H1 (cell line): ENCODE results near the gene ZNF385B. TPM values are rescaled to one million over a fixed set of nuclear protein-coding genes. Genes with fewer than 3 reads are reported as not detected.

ENCODE experiments used
- CTCF ChIA-PET: fragments of 300-600 bp; sonication (Branson Sonifier 250); formaldehyde crosslinking; loops from one replicate; lab custom pipeline; 2021; ENCODE audit not compliant: partially characterized antibody; lab: Charles Lee
- POLR2A ChIA-PET: fragments of 300-600 bp; sonication (Branson Sonifier 250); formaldehyde crosslinking; loops from one replicate; lab custom pipeline; 2021; ENCODE audit warnings: inconsistent platforms; ENCODE audit not compliant: partially characterized antibody; lab: Charles Lee
- DNase-seq, 2 experiments: peaks; one replicate each; pipeline versions ENCODE4 v3.0.0 to v3.0.0-alpha.2; 2010 to 2022; ENCODE audit warnings: low spot score in 2 of 2, low read depth in 1 of 2, mixed read lengths in 1 of 2
- FAIRE-seq: peaks from 2 replicates; lab custom pipeline; 2011; peaks lifted over from hg19 to GRCh38; lab: Jason Lieb, UNC
- H2AFZ ChIP-seq: 2 replicates; pipeline ENCODE4 v1.8.1; 2012; ENCODE audit warnings: low read length, inconsistent platforms
- H2AK5ac ChIP-seq: 2 replicates; pipeline ENCODE4 v1.6.1; 2013; ENCODE audit warnings: low read depth, low read length
- H2BK120ac ChIP-seq: replicated peaks from 2 replicates; pipeline ENCODE3; 2013; ENCODE audit warnings: low read depth, low read length, inconsistent platforms
- H2BK12ac ChIP-seq: 2 replicates; pipeline ENCODE4 v1.6.1; 2013; ENCODE audit warnings: low read depth, low read length
- H2BK15ac ChIP-seq: 2 replicates; pipeline ENCODE4 v1.6.1; 2013; ENCODE audit warnings: low read length
- H2BK20ac ChIP-seq: 2 replicates; pipeline ENCODE4 v1.6.1; 2013; ENCODE audit warnings: low read length
- H2BK5ac ChIP-seq: 2 replicates; pipeline ENCODE4 v1.6.1; 2013; ENCODE audit warnings: low read depth, low read length
- H3K14ac ChIP-seq: 2 replicates; pipeline ENCODE4 v1.6.1; 2013; ENCODE audit warnings: inconsistent platforms; ENCODE audit not compliant: insufficient read length
- H3K18ac ChIP-seq: 2 replicates; pipeline ENCODE4 v1.6.1; 2013; ENCODE audit warnings: low read length; ENCODE audit errors: extremely low read depth
- H3K23ac ChIP-seq: 2 replicates; pipeline ENCODE4 v1.6.1; 2013; ENCODE audit warnings: inconsistent platforms; ENCODE audit not compliant: insufficient read length
- H3K23me2 ChIP-seq: 2 replicates; pipeline ENCODE4 v1.6.1; 2013; ENCODE audit warnings: low read depth, low read length
- H3K27ac ChIP-seq: 2 replicates; pipeline ENCODE4 v1.6.1; 2011; ENCODE audit warnings: low read depth, low read length, inconsistent platforms
- H3K27me3 ChIP-seq, 4 experiments: replicated peaks in 1 of 4; 1 replicate in 1 of 4; 2 replicates in 3 of 4; pipeline versions ENCODE4 v1.6.1 to v1.8.1; 2011 to 2013; ENCODE audit warnings: low read length in 3 of 4, mild to moderate bottlenecking in 3 of 4, inconsistent platforms in 2 of 4, mixed read lengths in 2 of 4, moderate library complexity in 1 of 4; ENCODE audit not compliant: control insufficient read depth in 3 of 4, insufficient read depth in 3 of 4; ENCODE audit errors: extremely low read depth in 1 of 4
- H3K36me3 ChIP-seq, 4 experiments: 2 replicates each; pipeline versions ENCODE4 v1.6.1 to v1.8.1; 2011 to 2013; ENCODE audit warnings: mild to moderate bottlenecking in 4 of 4, low read length in 3 of 4, moderate library complexity in 2 of 4, control low read depth in 1 of 4, inconsistent platforms in 1 of 4; ENCODE audit not compliant: insufficient read depth in 4 of 4, control insufficient read depth in 2 of 4
- H3K4ac ChIP-seq: replicated peaks from 2 replicates; pipeline ENCODE3; 2013; ENCODE audit warnings: low read length, low read depth, mixed read lengths, inconsistent platforms; ENCODE audit not compliant: insufficient read length
- H3K4me1 ChIP-seq, 4 experiments: replicated peaks in 1 of 4; 1 replicate in 1 of 4; 2 replicates in 3 of 4; pipeline versions ENCODE4 v1.6.1 to v1.8.1; 2011 to 2013; ENCODE audit warnings: low read length in 3 of 4, inconsistent platforms in 2 of 4, mixed read lengths in 1 of 4; ENCODE audit not compliant: insufficient read depth in 4 of 4, control insufficient read depth in 3 of 4
- H3K4me2 ChIP-seq, 2 experiments: 2 replicates each; pipeline versions ENCODE4 v1.6.1 to v1.8.1; 2011 to 2013; ENCODE audit warnings: low read depth in 2 of 2, low read length in 2 of 2, control low read depth in 1 of 2, inconsistent platforms in 1 of 2, mild to moderate bottlenecking in 1 of 2; ENCODE audit not compliant: insufficient read depth in 1 of 2
- H3K4me3 ChIP-seq, 4 experiments: fragments of 200-600, 300-600 bp in 1 of 4; sonication (generic), shearing (Covaris generic), sonication (Bioruptor Twin) in 1 of 4; 2 replicates each; pipeline versions ENCODE4 v1.5.1 to v1.8.1; 2011 to 2016; ENCODE audit warnings: low read length in 4 of 4, low read depth in 3 of 4, control low read depth in 2 of 4, inconsistent platforms in 2 of 4, mild to moderate bottlenecking in 2 of 4, mixed read lengths in 1 of 4, moderate library complexity in 1 of 4; ENCODE audit not compliant: insufficient read depth in 2 of 4; ENCODE audit errors: extremely low read depth in 1 of 4
- H3K56ac ChIP-seq: replicated peaks from 2 replicates; pipeline ENCODE3; 2013; ENCODE audit warnings: low read depth, mild to moderate bottlenecking, mixed read lengths, low read length, inconsistent platforms; ENCODE audit not compliant: insufficient read length
- H3K79me1 ChIP-seq: 2 replicates; pipeline ENCODE4 v1.6.1; 2013; ENCODE audit warnings: low read depth, low read length, control low read depth
- H3K79me2 ChIP-seq, 2 experiments: 2 replicates each; pipeline versions ENCODE4 v1.6.1 to v1.8.1; 2012 to 2013; ENCODE audit warnings: low read length in 2 of 2, mild to moderate bottlenecking in 2 of 2, inconsistent platforms in 1 of 2; ENCODE audit not compliant: insufficient read depth in 2 of 2, control insufficient read depth in 1 of 2
- H3K9ac ChIP-seq, 4 experiments: replicated peaks in 1 of 4; 1 replicate in 1 of 4; 2 replicates in 3 of 4; pipeline versions ENCODE4 v1.6.1 to v1.8.1; 2011 to 2013; ENCODE audit warnings: low read depth in 3 of 4, low read length in 3 of 4, control low read depth in 2 of 4, mild to moderate bottlenecking in 2 of 4, moderate library complexity in 2 of 4, inconsistent platforms in 1 of 4; ENCODE audit errors: extremely low read depth in 1 of 4
- H3K9me3 ChIP-seq, 2 experiments: 2 replicates each; pipeline versions ENCODE4 v1.6.1 to v1.8.1; 2012 to 2013; ENCODE audit warnings: mild to moderate bottlenecking in 2 of 2, moderate library complexity in 2 of 2, control low read depth in 1 of 2, inconsistent platforms in 1 of 2, low read depth in 1 of 2, low read length in 1 of 2, mixed read lengths in 1 of 2; ENCODE audit not compliant: insufficient read depth in 2 of 2
- H4K20me1 ChIP-seq, 2 experiments: replicated peaks in 1 of 2; 2 replicates each; pipeline versions ENCODE3 to v1.8.1; 2011 to 2013; ENCODE audit warnings: inconsistent platforms in 2 of 2, low read length in 2 of 2, mild to moderate bottlenecking in 1 of 2; ENCODE audit not compliant: insufficient read depth in 2 of 2, control insufficient read depth in 1 of 2
- H4K5ac ChIP-seq: 2 replicates; pipeline ENCODE4 v1.6.1; 2013; ENCODE audit warnings: low read length, low read depth, mixed read lengths, inconsistent platforms; ENCODE audit not compliant: insufficient read length
- H4K8ac ChIP-seq: 2 replicates; pipeline ENCODE4 v1.8.0; 2013; ENCODE audit warnings: mild to moderate bottlenecking, moderate library complexity, low read length, inconsistent platforms; ENCODE audit not compliant: insufficient read depth; ENCODE audit errors: extremely low read depth
- H4K91ac ChIP-seq: replicated peaks from 2 replicates; pipeline ENCODE3; 2013; ENCODE audit warnings: low read length, mixed read lengths, inconsistent platforms; ENCODE audit not compliant: insufficient read length
- ASH2L ChIP-seq: fragments of 200-600, 300-600 bp; sonication (generic); IDR thresholded peaks from one replicate; pipeline ENCODE4 v1.7.1; 2017; ENCODE audit warnings: low read length
- CBX8 ChIP-seq: fragments of 300-800, 300-1000 bp; sonication (generic); IDR thresholded peaks from 2 replicates; pipeline ENCODE4 v1.7.1; 2016; ENCODE audit warnings: low read depth, low read length, borderline replicate concordance
- EP300 ChIP-seq, 2 experiments: IDR thresholded peaks; 1 replicate in 1 of 2; 2 replicates in 1 of 2; pipeline ENCODE4 v1.6.1; 2011 to 2012; ENCODE audit warnings: low read depth in 2 of 2, low read length in 2 of 2, mild to moderate bottlenecking in 2 of 2, borderline replicate concordance in 1 of 2, inconsistent platforms in 1 of 2, moderate library complexity in 1 of 2
- FOSL1 ChIP-seq: IDR thresholded peaks from 2 replicates; pipeline ENCODE4 v1.6.1; 2011; ENCODE audit warnings: mild to moderate bottlenecking, low read depth, low read length, moderate library complexity; ENCODE audit not compliant: insufficient read depth
- KDM5A ChIP-seq: fragments of 200-600 bp; IDR thresholded peaks from 2 replicates; pipeline ENCODE4 v1.7.1; 2012; ENCODE audit warnings: mild to moderate bottlenecking, low read length, inconsistent platforms, mixed read lengths
- PHF8 ChIP-seq: fragments of 200-600 bp; sonication (generic); conservative IDR thresholded peaks from 2 replicates; pipeline ENCODE4 v1.7.1; 2012; ENCODE audit warnings: low read depth, mild to moderate bottlenecking, inconsistent platforms, low read length, moderate library complexity
- TCF12 ChIP-seq: IDR thresholded peaks from 2 replicates; pipeline ENCODE4 v1.6.1; 2011; ENCODE audit warnings: low read depth, mild to moderate bottlenecking, low read length
- WGBS, 2 experiments: shearing (Covaris generic) in 1 of 2; methylation state at CpG; one replicate each; pipeline versions ENCODE4 v1.1.6 to v1.1.7; 2013 to 2015; ENCODE audit warnings: low lambda C conversion rate in 2 of 2, mixed read lengths in 2 of 2, inconsistent platforms in 1 of 2, low coverage in 1 of 2, missing lambda C conversion rate in 1 of 2; ENCODE audit not compliant: insufficient replicate concordance in 2 of 2, insufficient coverage in 1 of 2, insufficient read length in 1 of 2; ENCODE audit errors: extremely low coverage in 1 of 2, missing lambda C conversion rate in 1 of 2; 5-methylcytosine and 5-hydroxymethylcytosine counted together
- polyA plus RNA-seq, 7 experiments: library from polyadenylated mRNA; depleted of rRNA in 3 of 7; stranded (reverse) in 5 of 7; unstranded in 2 of 7; fragments of >200 nt in 5 of 7; fragments of 200-250 nt in 2 of 7; gene quantifications; 1 replicate in 5 of 7; 2 replicates in 1 of 7; 4 replicates in 1 of 7; pipeline versions ENCODE4 v1.2.1 to v1.2.3, GENCODE V29; 2011 to 2013; ENCODE audit warnings: missing spikeins in 2 of 7, mixed read lengths in 2 of 7
- total RNA-seq: library from RNA; stranded (reverse); fragmentation: NEBNext Ultra II Directional; extraction: Animal tissue kit (Norgen Biotek cat#: 25700); gene quantifications from 2 replicates; pipeline ENCODE4 v1.2.1, GENCODE V29; 2021

ZNF385B gene
- total and polyA plus RNA-seq, 2 of the 8 experiments (the other 6 are each of a cell fraction or from before 2014, with no cell fraction given): 1.1 to 3.7 TPM

DNA sequence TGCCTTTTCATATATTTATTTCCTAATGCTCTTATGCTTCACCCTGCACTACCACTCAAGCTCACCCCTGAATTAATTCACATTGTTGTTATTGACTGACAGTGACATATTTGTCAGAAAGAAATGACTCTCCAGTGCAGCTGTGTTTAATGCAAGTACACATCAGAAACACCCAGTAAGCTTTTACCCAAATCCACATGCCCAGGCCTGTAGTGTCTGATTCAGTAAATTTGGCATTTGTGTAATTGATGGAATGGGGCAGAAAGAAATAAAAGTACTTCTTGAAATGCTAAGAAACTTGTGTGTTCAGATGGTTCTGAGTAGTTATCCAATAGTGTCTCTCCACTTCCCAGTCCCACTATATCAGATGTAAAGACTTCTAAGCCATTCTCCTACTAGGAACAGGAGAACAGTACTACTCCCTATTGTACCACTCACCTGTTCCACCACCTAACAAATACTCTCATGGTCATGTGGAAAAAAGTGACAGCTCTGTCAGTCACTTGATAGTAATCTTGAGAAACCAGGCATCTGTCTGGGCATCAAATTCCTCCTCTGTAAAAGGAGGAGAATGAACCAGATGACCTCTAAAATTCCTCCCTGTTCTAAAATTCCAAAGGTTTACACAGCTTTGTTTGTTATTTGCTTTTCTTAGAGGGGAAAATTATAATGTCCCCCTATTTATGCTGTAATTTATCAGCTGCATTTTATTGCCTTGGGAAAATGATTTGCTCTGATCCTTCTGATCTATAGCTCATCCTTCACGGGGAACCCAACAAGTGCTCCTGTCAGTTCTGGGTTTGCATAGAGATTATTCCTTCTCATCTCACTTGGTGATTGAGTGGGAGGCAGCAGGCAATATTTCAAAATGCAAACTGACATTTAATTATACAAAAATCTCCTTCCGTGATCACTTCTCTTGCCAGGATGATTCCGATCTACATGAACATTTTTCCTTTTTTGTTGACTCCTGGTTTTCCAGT is 70.9 kb downstream of the ZNF385B start:
- no peak overlapping the region for H4K91ac ChIP-seq
- 92% methylated on average over 3 of the region's 3 CpGs; no CpG with 5 or more reads in 1 of the 2 experiments for WGBS, 2 experiments
- no peak overlapping the region for H3K27ac ChIP-seq
- no peak overlapping the region for H2BK15ac ChIP-seq
- H3K9ac ChIP-seq: peak overlapping the region in 1 of 4 experiments; percentile 13; a peak in 1 of 7 replicates
- peaks cover 0 to 3% (median 0%) of the 10 kb centered on the region in 4 experiments; a peak in 1 of 7 replicates for H3K4me1 ChIP-seq
- ChIA-PET CTCF (interaction anchor here (0.7 to 1.2 kb wide), 2 partner anchors 44 to 421 kb away, joined by 3 to 4 read pairs; no protein-coding TSS in a partner anchor), POLR2A (interaction anchor here (1.4 kb wide), 1 partner anchor 12 kb away, joined by 3 read pairs; no protein-coding TSS in a partner anchor)
- no peak overlapping the region for H2AK5ac ChIP-seq
- no peaks in the 10 kb centered on the region for H3K36me3 ChIP-seq
- FAIRE-seq: no peak
- H4K20me1 ChIP-seq: no peaks in the 10 kb centered on the region
- H2BK12ac ChIP-seq: no peak overlapping the region
- DNase-seq: no peak
- no peak overlapping the region for H3K4me2 ChIP-seq
- H3K79me1 ChIP-seq: no peaks in the 10 kb centered on the region
- TF ChIP-seq PHF8: no peak
- no peak for TF ChIP-seq ASH2L
- no peak for TF ChIP-seq TCF12
- no peak for TF ChIP-seq CBX8
- no peak for TF ChIP-seq KDM5A
- no peak for TF ChIP-seq EP300 (IDR thresholded peaks at IDR 0.05; ENCODE audit: borderline replicate concordance in 1 of 2, low read depth in 2 of 2, low read length in 2 of 2)
- TF ChIP-seq FOSL1: no peak
- no peak overlapping the region for H4K8ac ChIP-seq
- no peak overlapping the region for H3K14ac ChIP-seq
- H3K23ac ChIP-seq: no peak overlapping the region
- H3K9me3 ChIP-seq: no peaks in the 10 kb centered on the region
- H3K56ac ChIP-seq: no peak overlapping the region
- no peak overlapping the region for H2BK5ac ChIP-seq
- no peak overlapping the region for H4K5ac ChIP-seq
- no peaks in the 10 kb centered on the region for H3K23me2 ChIP-seq
- no peak overlapping the region for H2BK20ac ChIP-seq
- no peak overlapping the region for H3K18ac ChIP-seq
- H3K27me3 ChIP-seq: no peaks in the 10 kb centered on the region
- no peak overlapping the region for H3K4me3 ChIP-seq
- no peak overlapping the region for H2AFZ ChIP-seq
- no peak overlapping the region for H2BK120ac ChIP-seq
- no peak overlapping the region for H3K4ac ChIP-seq
- no peaks in the 10 kb centered on the region for H3K79me2 ChIP-seq
